ENCODE measurements around the gene KIF18B. TPM values are rescaled to one million over a fixed set of nuclear protein-coding genes. Genes with fewer than 3 reads are reported as not detected.

KIF18B gene
- total and polyA plus RNA-seq, 8 donors, result 2.9 to 24.5 (median 12.9) TPM

GRCh38 chr17:44921122-44921882, 26.3 kb downstream of the KIF18B start:
- DNase-seq (peak in 2 of 4 donors; percentile 27 to 39), ATAC-seq (no peak)
- Histone ChIP-seq H3K36me3 (no peaks in the 10 kb centered on the region), H3K4me3 (no peak overlapping the region), H3K9me3 (no peaks in the 10 kb centered on the region), H3K4me1 (peaks cover 0 to 6% of the 10 kb centered on the region in 2 donors), H3K27me3 (peaks cover 0 to 33% of the 10 kb centered on the region in 2 donors), H3K27ac (no peak overlapping the region)
- intact Hi-C loops (cut with DNase I), result loop anchor here in 1 of 2 donors (5.0 kb wide), 1 partner anchor 101 kb away; no protein-coding TSS in a partner anchor
- no peak for TF ChIP-seq CTCF (IDR thresholded peaks at IDR 0.05)

GRCh38 chr17:44920565-44920940, 27.0 kb downstream of the KIF18B start:
- Histone ChIP-seq H3K4me1 (peaks cover 3 to 13% of the 10 kb centered on the region in 2 donors), H3K4me3 (no peak overlapping the region), H3K9me3 (no peaks in the 10 kb centered on the region), H3K27ac (no peak overlapping the region), H3K27me3 (peaks cover 0 to 34% of the 10 kb centered on the region in 2 donors), H3K36me3 (no peaks in the 10 kb centered on the region)
- peak in 2 of 4 donors; percentile 31 to 32 for DNase-seq
- no peak for TF ChIP-seq CTCF (IDR thresholded peaks at IDR 0.05)
- intact Hi-C loops (cut with DNase I), result loop anchor here in 1 of 2 donors (5.0 kb wide), 1 partner anchor 102 kb away; no protein-coding TSS in a partner anchor
- ATAC-seq, result no peak

GRCh38 chr17:44919885-44920564, 27.5 kb downstream of the KIF18B start:
- H3K27me3 ChIP-seq, result peaks cover 0 to 39% of the 10 kb centered on the region in 2 donors
- peak; percentile 66 to 86 (median 82) for DNase-seq
- intact Hi-C loops (cut with DNase I), result loop anchor here (5.0 to 10.0 kb wide), 3 partner anchors 95 to 205 kb away; no protein-coding TSS in a partner anchor
- peaks cover 3 to 19% of the 10 kb centered on the region in 2 donors for H3K4me1 ChIP-seq
- peak; percentile 95 for ATAC-seq
- TF ChIP-seq CTCF (IDR thresholded peaks at IDR 0.05), result peak; percentile 71 to 89
- H3K9me3 ChIP-seq, result no peaks in the 10 kb centered on the region
- no peak overlapping the region for H3K4me3 ChIP-seq
- no peaks in the 10 kb centered on the region for H3K36me3 ChIP-seq
- H3K27ac ChIP-seq, result no peak overlapping the region

GRCh38 chr17:44919411-44919810, 28.2 kb downstream of the KIF18B start:
- TF ChIP-seq CTCF (IDR thresholded peaks at IDR 0.05), result no peak
- Histone ChIP-seq H3K4me3 (no peak overlapping the region), H3K9me3 (no peaks in the 10 kb centered on the region), H3K27me3 (peaks cover 0 to 45% of the 10 kb centered on the region in 2 donors), H3K27ac (no peak overlapping the region), H3K36me3 (no peaks in the 10 kb centered on the region), H3K4me1 (peaks cover 3 to 20% of the 10 kb centered on the region in 2 donors)
- DNase-seq (peak in 1 of 4 donors; percentile 15), ATAC-seq (no peak)
- intact Hi-C loops (cut with DNase I), result loop anchor here (10.0 kb wide), 2 partner anchors 95 to 205 kb away; no protein-coding TSS in a partner anchor

GRCh38 chr17:44918006-44918405, 29.6 kb downstream of the KIF18B start:
- ATAC-seq (no peak), DNase-seq (peak in 2 of 4 donors; percentile 10 to 11)
- intact Hi-C loops (cut with DNase I), result loop anchor here (10.0 kb wide), 2 partner anchors 97 to 207 kb away; no protein-coding TSS in a partner anchor
- no peaks in the 10 kb centered on the region for H3K36me3 ChIP-seq
- H3K4me3 ChIP-seq, result no peak overlapping the region
- peaks cover 0 to 55% of the 10 kb centered on the region in 2 donors for H3K27me3 ChIP-seq
- no peak overlapping the region for H3K27ac ChIP-seq
- peaks cover 3 to 20% of the 10 kb centered on the region in 2 donors for H3K4me1 ChIP-seq
- no peak for TF ChIP-seq CTCF (IDR thresholded peaks at IDR 0.05)
- H3K9me3 ChIP-seq, result no peaks in the 10 kb centered on the region
